Uterus (tissue), 4 donors: ENCODE measurements around the gene CCDC137. TPM values are rescaled to one million over a fixed set of nuclear protein-coding genes. Genes with fewer than 3 reads are reported as not detected.

Experiments
- DNase-seq, 2 donors: peaks; one replicate each; pipeline ENCODE4 v3.0.0-alpha.2; 2019 to 2020
- H3K27ac ChIP-seq, 2 donors: fragments of 200-600 bp; sonication (generic); 1 replicate in 1 of 2; 2 replicates in 1 of 2; pipeline ENCODE4 v1.5.1; 2016 to 2018
- H3K27me3 ChIP-seq, 2 donors: fragments of 200-600 bp; sonication (generic); one replicate each; pipeline ENCODE4 v1.5.1; 2018 to 2019; ENCODE audit warnings: control low read depth in 1 of 2
- H3K36me3 ChIP-seq, 2 donors: fragments of 200-600 bp; sonication (generic); one replicate each; pipeline ENCODE4 v1.5.1; 2019; ENCODE audit warnings: control low read depth in 1 of 2
- H3K4me1 ChIP-seq, 2 donors: fragments of 200-600 bp; sonication (generic); one replicate each; pipeline ENCODE4 v1.5.1; 2018 to 2019; ENCODE audit warnings: control low read depth in 1 of 2
- H3K4me3 ChIP-seq, 2 donors: fragments of 200-600 bp; sonication (generic); 1 replicate in 1 of 2; 2 replicates in 1 of 2; pipeline ENCODE4 v1.5.1; 2018 to 2019; ENCODE audit warnings: mild to moderate bottlenecking in 1 of 2
- H3K9me3 ChIP-seq, 2 donors: fragments of 200-600 bp; sonication (generic); one replicate each; pipeline ENCODE4 v1.5.1; 2019; ENCODE audit warnings: control low read depth in 1 of 2
- POLR2A ChIP-seq, 2 donors: fragments of 450-650 bp; IDR thresholded peaks; one replicate each; pipeline ENCODE4 v1.6.1; 2016; ENCODE audit warnings: antibody characterized with exemption in 2 of 2, mild to moderate bottlenecking in 1 of 2, moderate library complexity in 1 of 2
- intact Hi-C: fragments of 100-400 bp; cut with DNase I; formaldehyde crosslinking; loops from one replicate; pipeline ENCODE4 v1.15.1; 2023; ENCODE audit warnings: low total_unique reads
- total RNA-seq, 4 donors: library from RNA; depleted of rRNA in 3 of 4; stranded (reverse); fragments of >200 nt in 3 of 4; gene quantifications; one replicate each; pipeline versions ENCODE4 v1.1.0 to v1.2.4, GENCODE V29; 2014 to 2023
- TF ChIP-seq, protein P1 (sequence below), 4 experiments: fragments of 200-600 bp in 2 of 4; fragments of 450-650 bp in 2 of 4; sonication (generic) in 2 of 4; IDR thresholded peaks; one replicate each; pipeline ENCODE4 v1.5.1; 2016 to 2019; ENCODE audit warnings: antibody characterized with exemption in 4 of 4, mild to moderate bottlenecking in 2 of 4, moderate library complexity in 1 of 4
- donor health status: DM: yes; HTN: yes; CAD: no.

Gene CCDC137
- total RNA-seq, 4 donors from 2014 or later: 0.77 to 12.3 (median 3.9) TPM

DNA sequence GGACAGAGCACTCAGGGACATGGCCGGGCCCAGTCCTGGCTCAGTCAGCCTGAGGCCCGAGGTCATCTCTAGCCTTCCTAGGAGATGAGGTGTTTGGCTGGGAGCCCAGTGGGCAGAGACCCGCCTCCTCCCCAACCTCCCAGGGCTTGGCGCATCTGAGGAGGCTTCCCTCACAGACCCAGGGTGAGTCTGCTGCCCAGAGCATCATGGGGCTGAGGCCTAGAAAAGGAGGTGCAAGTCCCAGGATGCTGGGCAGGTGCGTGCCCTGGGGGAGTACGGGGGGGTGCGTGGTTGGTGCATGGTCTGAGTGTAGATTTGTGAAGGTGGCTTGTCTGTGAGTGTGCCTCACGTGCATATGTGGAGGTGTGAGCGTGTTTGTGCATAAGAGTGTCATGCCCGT, 14.8 kb upstream of the CCDC137 start:
- Histone ChIP-seq H3K4me1 (no peaks in the 10 kb centered on the region), H3K4me3 (no peak overlapping the region), H3K27me3 (peaks cover 13 to 23% of the 10 kb centered on the region in 2 donors), H3K27ac (no peak overlapping the region), H3K9me3 (peaks cover 0 to 8% of the 10 kb centered on the region in 2 donors), H3K36me3 (no peaks in the 10 kb centered on the region)
- DNase-seq: no peak
- TF ChIP-seq, protein P1, sequence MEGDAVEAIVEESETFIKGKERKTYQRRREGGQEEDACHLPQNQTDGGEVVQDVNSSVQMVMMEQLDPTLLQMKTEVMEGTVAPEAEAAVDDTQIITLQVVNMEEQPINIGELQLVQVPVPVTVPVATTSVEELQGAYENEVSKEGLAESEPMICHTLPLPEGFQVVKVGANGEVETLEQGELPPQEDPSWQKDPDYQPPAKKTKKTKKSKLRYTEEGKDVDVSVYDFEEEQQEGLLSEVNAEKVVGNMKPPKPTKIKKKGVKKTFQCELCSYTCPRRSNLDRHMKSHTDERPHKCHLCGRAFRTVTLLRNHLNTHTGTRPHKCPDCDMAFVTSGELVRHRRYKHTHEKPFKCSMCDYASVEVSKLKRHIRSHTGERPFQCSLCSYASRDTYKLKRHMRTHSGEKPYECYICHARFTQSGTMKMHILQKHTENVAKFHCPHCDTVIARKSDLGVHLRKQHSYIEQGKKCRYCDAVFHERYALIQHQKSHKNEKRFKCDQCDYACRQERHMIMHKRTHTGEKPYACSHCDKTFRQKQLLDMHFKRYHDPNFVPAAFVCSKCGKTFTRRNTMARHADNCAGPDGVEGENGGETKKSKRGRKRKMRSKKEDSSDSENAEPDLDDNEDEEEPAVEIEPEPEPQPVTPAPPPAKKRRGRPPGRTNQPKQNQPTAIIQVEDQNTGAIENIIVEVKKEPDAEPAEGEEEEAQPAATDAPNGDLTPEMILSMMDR (IDR thresholded peaks at IDR 0.05): no peak
- TF ChIP-seq POLR2A (IDR thresholded peaks at IDR 0.05): no peak
- intact Hi-C loops: no loop called here

DNA sequence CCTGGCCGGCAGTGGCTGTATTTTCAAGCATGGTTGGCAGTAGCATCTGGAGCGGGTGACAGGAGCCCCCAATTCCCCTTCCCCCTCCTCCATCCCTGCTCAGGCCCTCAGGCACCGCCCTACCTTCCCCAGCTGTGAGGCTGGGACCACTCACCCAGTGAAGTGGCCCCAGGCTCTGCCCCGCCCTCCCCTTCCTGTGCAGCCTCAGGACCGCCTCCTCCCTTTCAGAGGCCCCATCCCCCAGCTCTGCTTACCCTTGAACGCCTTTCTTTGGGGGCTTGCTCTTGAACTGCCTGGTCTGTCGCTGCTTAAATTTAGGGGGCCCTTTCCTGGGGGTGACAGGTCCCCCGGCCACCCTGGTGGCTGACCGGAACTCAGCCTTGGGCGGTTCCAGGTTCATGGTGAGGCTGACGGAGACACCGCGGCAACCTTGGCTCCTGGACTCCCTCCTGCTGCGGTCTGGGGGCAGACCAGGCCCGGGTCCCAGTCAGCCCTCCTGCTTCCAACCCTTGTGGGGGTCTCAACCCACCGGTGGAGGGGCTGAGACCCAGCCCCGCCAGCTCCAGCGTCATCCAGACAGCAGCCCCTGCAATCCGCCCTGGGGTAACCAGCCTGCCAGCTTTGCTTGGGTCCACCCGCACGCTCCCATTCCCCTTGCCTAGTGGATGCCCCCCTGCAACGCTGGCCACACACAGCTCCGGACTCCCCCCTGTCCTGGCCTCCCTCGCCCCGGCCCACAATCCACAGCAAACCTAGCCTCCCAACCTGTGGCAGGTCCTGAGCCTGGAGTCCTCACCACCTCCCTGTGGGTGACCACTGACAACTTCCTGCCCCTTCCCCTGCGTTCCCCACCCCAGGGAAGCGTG, 13.4 kb upstream of the CCDC137 start:
- Histone ChIP-seq H3K27me3 (peaks cover 13 to 23% of the 10 kb centered on the region in 2 donors), H3K27ac (no peak overlapping the region), H3K4me3 (no peak overlapping the region), H3K36me3 (no peaks in the 10 kb centered on the region), H3K4me1 (no peaks in the 10 kb centered on the region), H3K9me3 (peaks cover 0 to 8% of the 10 kb centered on the region in 2 donors)
- no peak for DNase-seq
- TF ChIP-seq, protein P1 (IDR thresholded peaks at IDR 0.05): no peak
- TF ChIP-seq POLR2A (IDR thresholded peaks at IDR 0.05): no peak
- intact Hi-C loops: no loop called here

DNA sequence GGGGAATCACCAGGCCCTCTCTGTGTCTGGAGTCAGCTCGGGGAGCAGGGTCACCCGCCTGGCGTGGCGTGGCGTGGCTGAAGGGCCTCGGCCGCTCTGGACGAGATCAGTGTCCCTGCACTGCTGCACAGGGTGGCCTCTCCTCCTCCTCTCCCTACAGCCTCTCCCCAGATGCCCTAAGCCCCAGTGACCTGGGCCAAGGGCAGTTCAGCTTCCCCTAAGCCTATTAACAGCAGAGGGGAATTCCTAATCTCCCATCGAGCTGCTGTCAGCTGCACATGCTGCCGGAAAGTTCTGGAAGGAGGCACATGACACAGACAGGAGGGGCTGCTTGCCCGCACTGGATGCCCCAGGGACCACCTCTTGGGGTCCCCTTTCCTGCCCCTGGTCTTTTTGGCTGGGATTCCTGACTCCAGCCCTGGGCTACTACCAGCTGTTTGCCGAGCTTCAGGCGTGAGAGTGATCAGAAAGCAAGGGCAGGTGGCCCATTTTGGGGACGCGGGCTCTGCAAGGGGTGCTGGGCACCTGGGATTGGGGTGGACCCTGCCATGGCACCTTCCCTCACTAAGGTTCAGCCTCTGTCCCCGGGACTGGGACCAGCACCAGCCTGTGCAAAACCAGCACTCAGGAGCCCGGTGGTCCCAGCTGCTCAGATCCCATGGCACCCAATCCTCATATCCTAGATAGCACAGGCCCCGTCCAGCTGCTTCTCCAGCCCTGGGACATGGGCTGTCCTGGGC, 11.0 kb upstream of the CCDC137 start:
- Histone ChIP-seq H3K4me3 (no peak overlapping the region), H3K4me1 (no peaks in the 10 kb centered on the region), H3K27me3 (peaks cover 4 to 6% of the 10 kb centered on the region in 2 donors), H3K36me3 (no peaks in the 10 kb centered on the region), H3K27ac (no peak overlapping the region), H3K9me3 (no peaks in the 10 kb centered on the region)
- no peak for TF ChIP-seq POLR2A (IDR thresholded peaks at IDR 0.05)
- TF ChIP-seq, protein P1 (IDR thresholded peaks at IDR 0.05): no peak
- DNase-seq: no peak
- intact Hi-C loops: no loop called here

GRCh38 chr17:81656118-81656743, 10.3 kb upstream of the CCDC137 start, which contains the start of gene PDE6G:
Gene PDE6G (minus strand): TSS chr17:81656542. CDS start chr17:81653305, 3,237 bp downstream.
- H3K4me3 ChIP-seq: no peak within 1 kb of the TSS
- TF ChIP-seq, protein P1 (IDR thresholded peaks at IDR 0.05): no peak
- no peak for TF ChIP-seq POLR2A (IDR thresholded peaks at IDR 0.05)

More at GRCh38 chr17:81656118-81656743, 10.3 kb upstream of the CCDC137 start, which contains the start of gene PDE6G:
- intact Hi-C loops: no loop called here
- Histone ChIP-seq H3K4me1 (no peaks in the 10 kb centered on the region), H3K9me3 (no peaks in the 10 kb centered on the region), H3K36me3 (no peaks in the 10 kb centered on the region), H3K27ac (no peak within 1 kb of the TSS), H3K27me3 (peaks cover 0 to under 1% of the 10 kb centered on the region in 2 donors)
- no peak for DNase-seq
